HG02938 (cell line): Measurements from ENCODE around the gene C14orf180.

Source experiments
- ATAC-seq: cut with Tn5 transposase; IDR thresholded peaks from one replicate; pipeline ENCODE4 v1.9.1; 2021; ENCODE audit warnings: mild to moderate bottlenecking, moderate library complexity; ENCODE audit not compliant: unreplicated experiment

C14orf180 gene

DNA sequence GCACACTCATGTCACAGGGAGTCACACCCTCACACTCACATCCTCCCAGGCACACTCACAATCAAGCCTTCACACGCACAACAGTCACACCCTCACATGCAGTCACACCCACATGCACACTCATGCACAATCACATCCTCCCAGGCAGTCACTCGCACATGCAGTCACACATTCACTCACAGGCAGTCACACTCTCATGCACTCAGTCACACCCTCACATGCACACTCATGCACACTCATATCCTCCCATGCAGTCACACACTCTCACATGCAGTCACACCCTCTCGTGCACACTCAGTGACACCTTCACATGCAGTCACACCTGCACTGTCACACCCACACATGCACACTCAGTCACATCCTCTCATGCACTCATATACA lies 12.7 kb downstream of the C14orf180 start:
- no peak for ATAC-seq

DNA sequence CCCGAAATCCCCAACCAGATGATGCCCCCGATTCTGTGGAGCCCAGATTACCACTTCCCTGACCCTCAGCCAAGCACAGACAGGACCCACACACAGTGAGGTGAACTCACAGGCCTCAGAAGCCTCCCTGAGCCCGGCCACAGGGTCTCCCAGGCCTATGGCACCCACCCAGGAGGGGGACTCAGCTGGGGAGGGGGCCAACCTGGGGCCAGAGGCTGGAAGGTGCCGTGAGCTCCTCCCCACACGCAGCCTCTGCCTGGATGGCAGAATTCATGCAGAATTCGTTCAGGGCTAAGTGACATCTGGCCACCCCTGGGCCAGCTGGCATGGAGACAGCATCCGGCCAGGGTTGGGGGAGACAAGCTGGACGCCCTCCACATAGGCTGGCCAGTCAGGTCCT lies 13.2 kb downstream of the C14orf180 start:
- no peak for ATAC-seq

DNA sequence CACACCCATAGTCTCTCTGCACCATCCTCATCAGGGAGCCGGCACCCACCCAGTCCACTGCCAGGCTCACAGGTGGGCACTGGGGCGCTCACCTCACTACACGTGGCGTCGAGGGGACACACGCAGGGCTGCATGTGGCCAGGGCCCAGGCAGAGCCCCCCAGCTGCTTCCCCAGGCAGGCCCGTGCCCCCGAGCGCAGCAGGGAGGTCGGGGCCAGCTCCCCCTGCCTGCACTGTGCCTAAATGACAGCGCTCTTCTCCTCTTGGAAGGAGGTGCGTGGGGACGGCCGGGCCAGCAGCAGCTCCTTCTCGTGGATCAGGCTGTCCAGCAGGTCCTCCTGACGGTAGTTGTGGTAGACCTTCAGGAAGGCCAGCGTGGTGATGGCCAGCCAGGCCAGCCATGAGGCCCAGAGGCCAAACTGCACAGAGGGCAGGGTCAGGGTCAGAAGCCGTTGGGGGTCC lies 13.7 kb downstream of the C14orf180 start:
- ATAC-seq, result no peak

DNA sequence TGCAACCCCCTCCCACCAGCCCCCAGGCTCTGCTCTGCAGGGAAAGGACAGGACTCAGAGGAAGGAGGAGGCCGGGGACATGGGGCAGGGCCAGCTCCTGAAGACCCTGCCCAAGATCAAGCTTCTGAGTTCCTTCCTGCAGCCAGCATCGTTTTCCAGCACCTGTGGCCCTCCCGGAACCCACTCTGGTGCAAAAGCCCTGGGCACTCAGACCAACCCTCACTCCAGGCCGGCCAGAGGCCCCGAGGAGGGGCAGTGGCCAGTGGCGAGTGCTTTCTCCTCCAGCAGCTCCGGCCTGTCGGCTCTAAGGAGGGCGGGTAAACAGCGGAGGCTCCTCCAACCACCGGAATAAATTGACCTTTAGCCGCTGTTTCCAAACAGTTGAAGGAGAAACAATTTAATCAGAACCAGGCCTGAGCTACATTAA lies 14.2 kb downstream of the C14orf180 start:
- ATAC-seq, result no peak

DNA sequence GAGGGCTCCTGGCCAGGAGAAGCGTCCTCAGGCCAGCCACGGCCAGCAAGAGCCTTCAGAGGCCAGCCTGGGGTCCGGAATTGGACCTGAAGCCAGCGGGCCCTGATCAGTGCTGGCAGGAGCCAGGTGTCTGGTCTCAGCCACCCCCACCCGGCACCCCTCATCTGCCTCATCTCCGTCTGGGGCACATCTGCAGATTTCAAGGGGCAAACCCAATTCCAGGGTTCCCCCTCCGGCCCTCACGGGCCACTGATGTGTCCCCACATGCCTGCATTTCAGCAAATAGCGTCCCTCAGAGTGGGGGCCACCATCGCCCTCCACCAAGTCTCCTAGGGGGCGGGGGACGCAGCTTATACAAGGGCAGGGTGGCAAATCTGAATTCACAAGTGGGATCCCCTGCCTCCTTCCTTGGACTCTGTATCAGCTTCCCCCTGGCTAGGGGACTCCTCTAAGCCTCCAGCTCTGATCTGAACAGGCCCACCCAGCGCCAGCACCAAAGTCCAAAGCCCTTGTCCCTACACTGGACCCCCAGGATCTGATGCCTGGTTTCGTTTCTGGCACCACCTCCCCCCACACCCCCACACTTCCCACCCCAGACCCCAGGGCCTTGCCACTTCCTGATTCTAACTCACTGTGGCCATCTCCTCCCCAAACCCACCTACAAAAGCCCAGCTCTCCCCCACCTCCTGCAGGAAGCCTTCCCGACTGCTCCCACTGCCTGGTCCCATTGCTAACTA lies 14.9 kb downstream of the C14orf180 start:
- no peak for ATAC-seq

DNA sequence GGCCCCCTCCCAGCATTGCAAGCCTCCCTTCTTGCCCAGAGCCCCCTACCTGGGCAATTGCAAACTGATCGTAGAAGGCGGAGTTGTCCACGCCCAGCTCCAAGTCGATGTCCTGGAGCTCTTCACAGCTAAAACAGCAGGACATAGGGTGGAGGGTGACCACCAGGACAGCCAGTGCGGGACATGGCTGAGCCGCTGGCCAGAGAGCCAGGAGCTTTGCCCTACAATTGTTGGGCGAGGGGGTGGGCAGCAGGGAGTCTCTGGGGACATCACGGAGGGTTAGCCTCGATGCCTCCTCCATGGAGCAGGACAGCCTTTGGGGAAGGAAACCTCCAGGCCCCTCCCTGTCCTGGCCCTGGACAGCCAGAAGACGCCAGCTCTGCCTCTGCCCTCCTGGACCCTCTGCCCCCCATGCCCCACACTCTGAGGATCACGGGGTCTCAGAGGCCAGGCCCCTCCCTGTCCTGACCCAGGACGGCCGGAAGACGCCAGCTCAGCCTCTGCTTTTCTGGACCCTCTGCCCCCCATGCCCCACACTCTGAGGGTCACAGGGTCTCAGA lies 15.6 kb downstream of the C14orf180 start:
- no peak for ATAC-seq

DNA sequence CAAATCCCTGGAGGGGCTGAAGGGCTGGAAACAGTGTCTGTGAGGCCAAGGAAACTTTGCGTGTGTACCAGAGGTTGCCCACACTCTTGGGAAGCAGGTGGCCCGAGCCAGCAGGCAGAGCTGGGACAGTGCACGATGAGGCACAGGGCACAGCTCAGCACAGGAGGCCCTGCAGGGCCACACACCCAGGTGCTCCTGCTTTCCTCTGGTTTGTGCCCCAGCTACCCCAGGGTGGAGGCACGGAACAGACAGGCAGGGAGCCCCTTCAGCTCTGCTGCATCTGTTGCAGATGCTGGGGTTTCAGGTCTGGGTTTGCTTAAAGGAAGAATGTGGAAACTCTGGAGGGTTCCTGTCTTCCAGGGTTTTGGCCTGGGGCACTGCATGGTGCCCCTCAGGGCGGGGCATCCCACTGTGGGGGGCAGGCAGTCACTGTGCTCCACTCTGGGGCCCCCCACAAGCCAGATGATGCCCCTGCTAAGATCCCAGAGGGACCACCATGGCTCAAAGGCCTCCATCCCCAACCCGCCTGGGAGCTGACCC lies 16.4 kb downstream of the C14orf180 start:
- no peak for ATAC-seq

DNA sequence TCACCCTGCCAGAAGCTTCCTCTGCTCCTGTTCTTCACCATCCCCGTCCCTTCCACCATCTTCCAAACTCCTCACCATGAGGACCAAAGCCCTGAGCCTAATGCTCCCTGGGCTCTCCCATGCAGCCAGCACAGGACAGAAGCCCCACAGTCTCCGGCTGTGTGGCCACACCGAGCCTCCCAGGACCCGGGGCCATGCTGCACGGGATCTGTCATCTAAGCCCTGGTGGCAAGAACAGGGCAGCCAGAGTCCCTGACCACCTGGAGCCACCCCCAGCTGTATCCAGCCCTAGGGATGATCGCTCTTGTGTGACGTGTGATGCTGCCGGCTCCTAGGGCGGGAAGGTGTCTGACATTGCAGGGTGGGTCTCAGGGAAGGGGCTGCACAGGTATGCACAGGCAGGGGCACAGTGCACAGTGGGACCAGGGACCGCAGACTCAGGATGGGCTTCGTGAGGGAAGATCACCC lies 16.9 kb downstream of the C14orf180 start:
- ATAC-seq, result no peak

DNA sequence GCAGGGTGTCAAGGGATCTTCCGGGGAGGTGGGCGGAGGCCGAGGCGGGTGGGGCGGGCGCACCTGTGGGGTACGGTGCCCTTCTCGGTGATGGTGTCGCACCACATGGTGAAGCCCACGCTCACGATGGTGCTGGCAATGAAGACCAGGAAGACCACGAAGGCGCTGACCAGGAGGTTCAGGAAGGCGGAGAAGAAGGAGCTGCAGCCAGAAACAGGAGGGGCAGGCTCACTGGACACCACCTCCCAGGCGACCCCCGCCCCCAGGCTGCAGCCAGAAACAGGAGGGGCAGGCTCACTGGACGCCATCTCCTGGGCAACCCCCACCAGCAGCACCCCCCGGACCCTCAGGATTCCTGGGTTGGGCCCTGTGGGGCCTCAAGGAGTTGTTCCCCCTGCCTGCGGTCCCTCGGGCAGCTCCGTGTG lies 17.4 kb downstream of the C14orf180 start:
- no peak for ATAC-seq

DNA sequence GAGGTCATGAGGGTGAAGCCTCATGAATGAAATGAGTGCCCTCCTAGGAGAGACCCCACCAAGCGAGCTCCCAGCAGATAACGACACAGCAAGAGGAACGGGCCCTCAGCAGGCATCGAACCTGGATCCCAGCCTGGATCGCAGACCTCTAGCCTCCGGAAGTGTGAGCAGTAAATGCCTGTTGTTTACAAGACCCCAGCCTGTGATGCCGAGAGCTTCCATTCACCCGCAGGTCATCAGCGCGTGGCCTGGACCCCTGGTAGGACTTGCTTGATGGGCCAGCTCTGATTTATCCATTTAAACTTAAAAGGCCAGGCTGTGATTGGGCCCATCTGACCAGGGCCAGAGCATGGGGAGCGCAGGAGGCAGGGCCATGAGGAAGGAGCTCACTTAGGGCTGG lies 18.0 kb downstream of the C14orf180 start:
- ATAC-seq, result no peak

DNA sequence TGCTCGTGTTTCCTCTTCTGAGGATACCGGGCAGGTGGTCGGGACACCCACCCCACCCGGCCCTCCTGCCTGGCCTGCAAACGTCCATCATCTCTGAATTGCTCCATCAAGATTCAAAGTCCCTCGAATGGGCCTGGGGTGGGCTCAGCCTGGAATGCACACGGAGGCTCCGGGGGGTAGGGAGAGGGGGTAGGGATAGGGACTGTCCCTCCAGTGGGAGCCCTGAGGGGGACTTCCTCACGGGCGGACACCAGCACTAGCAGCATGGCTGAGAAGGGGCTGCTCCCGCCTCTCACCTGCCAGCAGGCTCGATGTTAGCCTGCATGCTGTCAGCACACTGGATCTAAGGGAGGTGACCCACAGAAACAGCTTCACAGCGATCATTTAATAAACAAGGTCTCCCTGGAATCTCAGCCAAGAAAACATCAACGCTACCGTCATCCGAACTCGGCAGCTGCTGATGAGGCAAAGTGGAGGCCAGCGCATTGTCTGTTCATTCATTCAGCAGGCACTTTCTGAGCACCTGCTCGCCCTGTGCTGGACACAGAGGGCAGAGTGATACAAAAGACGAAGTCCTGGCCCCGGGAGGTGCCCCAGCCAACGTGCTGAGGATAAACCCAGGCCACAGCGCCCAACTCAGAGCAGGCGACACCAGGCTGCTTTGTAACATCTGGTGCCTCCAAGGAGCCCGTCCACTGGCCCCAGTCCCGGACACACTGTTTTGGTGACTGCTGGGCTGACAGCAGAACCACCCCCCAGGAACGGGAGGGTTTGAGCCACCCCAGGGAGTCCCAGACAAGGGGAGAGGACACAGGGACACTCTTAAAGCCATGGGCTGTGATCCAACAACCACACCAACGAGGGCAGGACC lies 18.7 kb downstream of the C14orf180 start:
- no peak for ATAC-seq

DNA sequence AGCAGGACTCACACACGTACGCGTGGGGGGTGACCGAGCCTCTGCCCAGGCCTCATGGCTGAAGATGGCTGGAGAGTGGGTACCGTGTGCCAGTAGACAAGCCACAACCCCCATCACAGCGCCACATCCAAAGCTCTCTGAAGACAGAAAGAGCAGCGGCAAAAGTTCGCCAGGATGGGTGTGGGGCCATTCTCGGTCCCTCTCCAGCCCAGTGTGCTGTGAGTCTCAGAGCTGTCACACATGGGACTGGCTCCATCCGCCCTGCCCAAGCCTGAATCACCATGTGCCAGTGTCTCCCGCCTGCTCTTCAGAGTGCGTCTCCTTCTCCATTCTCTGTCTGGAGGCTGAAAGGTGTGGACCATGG lies 19.3 kb downstream of the C14orf180 start:
- ATAC-seq, result no peak

DNA sequence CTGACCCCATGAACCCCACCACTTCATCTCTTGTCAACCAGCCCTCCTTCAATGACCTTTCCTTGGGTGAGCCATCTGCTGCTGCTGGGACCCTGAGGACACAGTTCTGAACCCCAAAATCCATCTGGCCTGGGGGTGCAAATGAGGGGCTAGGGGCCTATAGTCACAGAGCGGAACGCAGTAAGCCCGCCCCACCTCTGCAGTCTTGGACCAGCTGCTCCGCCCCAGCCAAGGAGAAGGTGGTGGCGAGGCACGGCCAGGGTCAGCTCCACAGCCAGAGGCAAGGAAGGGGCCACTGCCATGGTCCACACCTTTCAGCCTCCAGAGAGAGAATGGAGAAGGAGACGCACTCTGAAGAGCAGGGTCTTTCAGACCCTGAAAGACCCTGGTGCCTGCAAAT lies 19.9 kb downstream of the C14orf180 start:
- ATAC-seq, result no peak

DNA sequence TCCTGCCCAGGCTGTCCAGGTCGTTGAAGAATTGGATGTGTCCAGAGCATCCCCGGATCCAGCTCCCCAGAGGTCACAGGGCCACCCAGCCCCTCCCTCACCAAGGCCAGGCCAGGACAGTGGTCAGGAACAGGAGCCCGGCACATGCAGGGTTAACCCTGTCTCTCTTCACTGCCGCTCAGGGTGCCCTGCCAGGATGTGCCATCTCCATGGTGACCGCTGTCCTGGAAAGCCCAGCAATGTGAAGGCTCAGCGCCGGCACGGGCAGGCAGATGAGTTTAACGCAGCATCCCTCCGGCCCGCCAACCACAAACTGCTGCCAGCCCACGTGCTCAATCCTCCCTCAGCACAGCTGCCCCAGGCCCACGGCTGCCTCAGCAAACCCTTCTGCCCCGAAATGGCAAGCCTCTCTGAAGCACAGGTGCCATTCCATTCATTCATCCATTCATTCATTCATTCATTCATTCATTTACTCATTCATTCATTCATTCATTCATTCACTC lies 20.6 kb downstream of the C14orf180 start:
- ATAC-seq, result no peak

DNA sequence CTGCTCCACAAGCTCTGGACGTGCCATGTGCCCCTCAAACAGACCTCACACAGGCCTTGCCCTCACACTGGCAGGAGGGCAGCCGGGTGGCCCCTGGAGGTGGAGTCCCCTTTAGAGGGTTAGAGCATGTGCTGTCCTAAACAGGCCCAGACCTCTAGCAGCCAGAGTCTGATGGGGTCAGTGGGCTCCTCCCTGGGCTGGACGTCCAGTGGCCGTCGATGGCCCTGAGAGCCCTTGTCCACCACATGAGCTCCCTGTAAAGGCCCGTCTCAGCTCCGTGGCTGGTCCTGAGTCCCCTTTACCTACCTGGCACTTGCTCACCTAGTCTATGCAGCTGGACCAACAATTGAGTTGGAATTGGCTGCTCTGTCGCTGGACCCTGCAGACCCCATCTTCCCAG lies 21.2 kb downstream of the C14orf180 start:
- ATAC-seq, result no peak

DNA sequence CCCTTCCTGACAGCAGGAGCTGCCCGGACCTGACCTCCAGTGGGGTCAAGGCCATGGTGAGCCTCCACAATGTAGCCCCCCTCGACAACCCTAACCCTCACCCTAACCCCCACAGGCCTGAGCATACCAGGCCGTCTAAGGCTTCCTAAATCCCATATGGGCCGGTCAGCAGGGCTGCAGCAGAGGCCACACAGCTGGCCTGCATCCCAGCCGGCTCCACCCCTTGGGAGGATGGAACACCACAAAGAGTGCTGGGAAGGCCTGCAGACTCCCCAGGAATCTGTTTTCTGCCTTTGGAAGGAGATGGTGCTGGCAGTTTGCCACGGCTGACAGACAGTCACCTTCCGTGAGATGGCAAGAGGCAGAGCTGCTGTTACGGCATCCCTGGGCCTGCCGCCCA lies 22.2 kb downstream of the C14orf180 start:
- no peak for ATAC-seq

DNA sequence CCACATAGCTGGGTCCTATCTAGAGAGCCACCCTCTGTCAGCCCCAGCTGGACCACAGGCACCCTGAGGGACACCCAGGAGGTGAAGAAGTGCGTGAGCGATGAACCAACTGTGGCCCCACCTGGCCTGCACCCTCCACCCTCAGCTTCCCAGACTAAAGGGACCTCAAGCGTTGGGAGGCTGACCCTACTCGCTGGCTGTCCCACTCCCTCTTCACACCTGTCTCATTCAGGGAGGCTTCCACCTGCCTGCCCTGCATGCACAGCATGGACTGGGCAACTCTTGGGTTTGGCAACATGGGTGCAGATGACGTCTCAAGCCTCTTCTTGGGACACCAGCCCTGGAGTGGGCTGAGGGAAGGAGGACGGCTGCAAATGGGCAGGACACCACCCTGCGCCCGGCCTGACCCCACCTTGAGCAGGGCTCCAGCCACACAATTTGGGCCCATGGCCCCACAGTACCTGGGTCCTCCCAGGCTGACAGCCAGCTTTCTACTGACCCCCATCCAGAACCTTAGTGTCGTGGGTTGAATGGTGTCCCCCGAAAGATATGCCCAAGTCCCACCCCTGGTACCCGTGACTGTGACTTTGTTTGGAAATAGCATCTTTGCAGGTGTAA lies 22.9 kb downstream of the C14orf180 start:
- no peak for ATAC-seq

DNA sequence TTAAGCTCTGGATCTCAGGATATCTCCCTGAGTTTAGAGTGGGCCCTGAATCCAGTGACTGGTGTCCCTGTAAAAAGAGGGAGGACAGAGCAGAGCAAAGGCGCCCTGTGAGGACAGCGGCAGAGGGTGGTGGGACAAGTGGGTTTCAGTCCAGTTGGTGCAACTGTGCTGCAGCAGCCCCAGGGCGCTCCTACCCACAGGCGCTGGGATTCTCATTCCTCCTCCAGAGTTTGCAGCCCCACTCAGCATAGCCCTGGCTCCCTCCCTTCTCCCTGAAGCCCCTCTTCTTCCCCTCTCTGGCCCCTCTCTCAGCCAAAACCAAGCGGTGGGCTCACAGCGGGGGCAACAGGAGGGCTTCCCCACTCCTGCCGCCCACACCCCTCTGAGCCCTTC lies 23.4 kb downstream of the C14orf180 start:
- no peak for ATAC-seq

DNA sequence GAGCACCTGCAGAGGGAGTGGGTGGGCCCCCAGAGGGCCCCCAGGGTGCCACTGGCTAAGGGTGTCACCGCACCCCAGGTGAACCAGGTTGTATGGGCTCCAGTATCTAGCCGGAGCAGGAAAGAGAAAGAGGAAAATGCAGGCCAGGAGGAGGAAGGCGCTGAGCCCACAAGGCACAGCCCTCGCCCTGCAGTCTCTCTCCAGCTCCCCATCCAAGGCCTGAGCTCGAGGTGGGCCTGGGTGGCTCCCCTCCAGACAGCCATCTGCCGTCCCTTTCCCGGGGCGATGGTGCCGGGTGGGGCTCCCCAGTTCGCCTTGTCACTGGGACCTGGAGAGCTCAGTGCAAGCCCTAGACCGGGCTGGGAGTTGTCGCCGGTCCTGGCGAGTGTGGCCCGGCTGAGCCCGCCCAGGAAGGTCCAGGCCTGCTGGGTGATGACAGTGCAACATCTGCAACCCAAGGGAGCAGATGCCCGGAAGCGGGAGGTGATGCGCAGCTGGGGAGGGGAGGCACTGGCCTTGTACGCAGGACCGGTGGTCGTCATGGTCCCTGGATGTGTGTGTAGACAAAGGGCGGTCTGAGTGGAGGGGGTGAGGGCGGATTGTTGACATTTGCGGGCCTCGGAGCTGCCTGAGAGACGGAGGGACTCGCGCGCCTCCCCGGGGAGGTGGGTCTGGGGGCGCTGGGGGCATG lies 24.3 kb downstream of the C14orf180 start:
- no peak for ATAC-seq
